Colonic mucosa (tissue), 4 donors: ENCODE data around the gene IRF1. TPM values are rescaled to one million over a fixed set of nuclear protein-coding genes. Genes with fewer than 3 reads are reported as not detected.
"Not testable (repeated sequence)": the region's sequence is repeated elsewhere in the genome, so short reads cannot be mapped to it uniquely, and the experiment has no call there.

ENCODE experiments used
- DNase-seq: peaks from one replicate; pipeline ENCODE4 v3.0.0-alpha.2; 2020
- H3K27ac ChIP-seq: fragments of 200-600 bp; one replicate; pipeline ENCODE4 v1.8.0; 2021
- H3K27me3 ChIP-seq: fragments of 200-600 bp; one replicate; pipeline ENCODE4 v1.8.0; 2021
- H3K36me3 ChIP-seq: fragments of 200-600 bp; one replicate; pipeline ENCODE4 v1.8.0; 2021
- H3K4me1 ChIP-seq: fragments of 200-600 bp; one replicate; pipeline ENCODE4 v1.8.0; 2021; ENCODE audit warnings: mild to moderate bottlenecking
- H3K4me3 ChIP-seq: fragments of 200-600 bp; one replicate; pipeline ENCODE4 v1.8.0; 2021
- H3K9ac ChIP-seq, 2 donors: one replicate each; pipeline ENCODE4 v1.7.0; 2013; ENCODE audit warnings: control low read depth in 2 of 2, low read depth in 2 of 2, low read length in 2 of 2
- H3K9me3 ChIP-seq: fragments of 200-600 bp; one replicate; pipeline ENCODE4 v1.8.0; 2021
- intact Hi-C: fragments of 100-400 bp; cut with DNase I; formaldehyde crosslinking; loops from one replicate; pipeline ENCODE4 v1.14.1; 2022
- total RNA-seq, 2 donors: library from RNA; stranded (reverse); fragmentation: NEBNext Ultra II Directional in 1 of 2; extraction: Animal tissue kit (Norgen Biotek cat#: 25700) in 1 of 2; gene quantifications; one replicate each; pipeline ENCODE4 v1.2.1, GENCODE V29; 2021
- TF ChIP-seq, protein P1 (sequence below): fragments of 200-600 bp; IDR thresholded peaks from one replicate; pipeline ENCODE4 v1.8.0; 2022; ENCODE audit warnings: antibody characterized with exemption, mild to moderate bottlenecking
- donor health status: healthy.
- donor health status: DM: no; HTN: no; CAD: no.
- donor health status: DM: no; HTN: no; CAD: no.

IRF1 gene
- total RNA-seq, 2 donors from 2014 or later, result 59.7 to 87.8 TPM

DNA sequence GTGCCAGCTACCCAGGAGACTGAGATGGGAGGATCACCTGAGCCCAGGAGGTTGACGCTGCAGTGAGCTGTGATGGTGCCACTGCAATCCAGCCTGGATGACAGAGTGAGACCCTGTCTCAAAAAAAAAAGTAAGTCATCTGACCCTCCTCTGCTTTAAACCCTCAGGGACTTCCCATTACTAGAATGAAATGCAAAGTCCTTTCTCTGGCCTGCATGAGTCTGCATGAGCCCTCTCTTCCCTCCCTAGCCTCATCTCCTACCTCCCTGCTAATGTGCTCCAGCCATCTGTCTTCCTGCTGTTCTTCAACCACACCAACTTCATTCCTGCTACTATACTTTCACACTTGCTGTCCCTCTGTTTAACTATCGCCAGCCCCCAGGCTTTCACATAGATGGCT lies 37.4 kb upstream of the IRF1 start:
- DNase-seq, result no peak
- H3K9ac ChIP-seq, result no peak overlapping the region
- no peaks in the 10 kb centered on the region for H3K27me3 ChIP-seq
- H3K4me1 ChIP-seq, result no peaks in the 10 kb centered on the region
- H3K9me3 ChIP-seq, result no peaks in the 10 kb centered on the region
- TF ChIP-seq, protein P1, sequence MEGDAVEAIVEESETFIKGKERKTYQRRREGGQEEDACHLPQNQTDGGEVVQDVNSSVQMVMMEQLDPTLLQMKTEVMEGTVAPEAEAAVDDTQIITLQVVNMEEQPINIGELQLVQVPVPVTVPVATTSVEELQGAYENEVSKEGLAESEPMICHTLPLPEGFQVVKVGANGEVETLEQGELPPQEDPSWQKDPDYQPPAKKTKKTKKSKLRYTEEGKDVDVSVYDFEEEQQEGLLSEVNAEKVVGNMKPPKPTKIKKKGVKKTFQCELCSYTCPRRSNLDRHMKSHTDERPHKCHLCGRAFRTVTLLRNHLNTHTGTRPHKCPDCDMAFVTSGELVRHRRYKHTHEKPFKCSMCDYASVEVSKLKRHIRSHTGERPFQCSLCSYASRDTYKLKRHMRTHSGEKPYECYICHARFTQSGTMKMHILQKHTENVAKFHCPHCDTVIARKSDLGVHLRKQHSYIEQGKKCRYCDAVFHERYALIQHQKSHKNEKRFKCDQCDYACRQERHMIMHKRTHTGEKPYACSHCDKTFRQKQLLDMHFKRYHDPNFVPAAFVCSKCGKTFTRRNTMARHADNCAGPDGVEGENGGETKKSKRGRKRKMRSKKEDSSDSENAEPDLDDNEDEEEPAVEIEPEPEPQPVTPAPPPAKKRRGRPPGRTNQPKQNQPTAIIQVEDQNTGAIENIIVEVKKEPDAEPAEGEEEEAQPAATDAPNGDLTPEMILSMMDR, result no peak
- intact Hi-C loops, result loop anchor here (10.0 kb wide), 1 partner anchor 297 kb away; no protein-coding TSS in a partner anchor
- H3K36me3 ChIP-seq, result no peaks in the 10 kb centered on the region
- H3K4me3 ChIP-seq, result no peak overlapping the region
- H3K27ac ChIP-seq, result no peak overlapping the region

DNA sequence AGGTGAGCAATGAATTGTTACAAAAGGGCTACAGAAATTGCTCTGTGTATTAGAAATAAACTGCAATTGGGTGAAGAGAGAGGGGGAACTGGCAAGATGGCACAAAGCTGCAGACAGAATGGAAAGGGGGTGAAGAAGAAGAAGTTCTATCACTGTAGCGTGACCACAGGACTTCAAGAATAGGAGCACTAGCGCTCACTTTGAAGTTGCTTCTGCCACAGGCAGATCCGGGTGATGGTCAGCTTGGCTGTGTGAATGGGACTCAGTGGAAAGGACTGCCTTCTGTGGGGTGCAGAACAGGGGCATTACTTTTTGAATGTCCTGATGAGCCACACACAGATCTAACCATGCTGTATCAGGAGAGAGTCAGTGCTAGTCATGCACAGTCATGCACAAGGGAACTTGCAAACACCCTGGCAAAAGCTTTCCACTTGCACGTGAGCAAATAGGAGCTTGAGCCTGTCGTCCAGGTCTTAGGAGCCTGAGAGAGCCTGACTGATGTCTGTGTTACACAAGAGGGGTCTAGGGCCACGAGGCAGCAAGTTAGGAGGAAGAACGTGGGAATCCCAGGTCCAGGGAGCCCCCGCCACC lies 36.5 kb upstream of the IRF1 start:
- intact Hi-C loops, result loop anchor here (10.0 kb wide), 1 partner anchor 298 kb away; no protein-coding TSS in a partner anchor
- H3K36me3 ChIP-seq, result no peaks in the 10 kb centered on the region
- no peaks in the 10 kb centered on the region for H3K9me3 ChIP-seq
- H3K27me3 ChIP-seq, result no peaks in the 10 kb centered on the region
- no peaks in the 10 kb centered on the region for H3K4me1 ChIP-seq
- H3K27ac ChIP-seq, result no peak overlapping the region
- no peak for DNase-seq
- peak overlapping the region in 1 of 2 donors; percentile 51 for H3K9ac ChIP-seq
- no peak overlapping the region for H3K4me3 ChIP-seq
- TF ChIP-seq, protein P1, result no peak

GRCh38 chr5:132526290-132526973 lies 35.9 kb upstream of the IRF1 start:
- DNase-seq, result peak; percentile 43
- H3K9me3 ChIP-seq, result no peaks in the 10 kb centered on the region
- intact Hi-C loops, result loop anchor here (10.0 kb wide), 1 partner anchor 298 kb away; no protein-coding TSS in a partner anchor
- H3K4me3 ChIP-seq, result no peak overlapping the region
- H3K27me3 ChIP-seq, result no peaks in the 10 kb centered on the region
- H3K27ac ChIP-seq, result no peak overlapping the region
- TF ChIP-seq, protein P1, result peak; percentile 82
- peak overlapping the region in 1 of 2 donors; percentile 51 for H3K9ac ChIP-seq
- H3K36me3 ChIP-seq, result no peaks in the 10 kb centered on the region
- H3K4me1 ChIP-seq, result no peaks in the 10 kb centered on the region

DNA sequence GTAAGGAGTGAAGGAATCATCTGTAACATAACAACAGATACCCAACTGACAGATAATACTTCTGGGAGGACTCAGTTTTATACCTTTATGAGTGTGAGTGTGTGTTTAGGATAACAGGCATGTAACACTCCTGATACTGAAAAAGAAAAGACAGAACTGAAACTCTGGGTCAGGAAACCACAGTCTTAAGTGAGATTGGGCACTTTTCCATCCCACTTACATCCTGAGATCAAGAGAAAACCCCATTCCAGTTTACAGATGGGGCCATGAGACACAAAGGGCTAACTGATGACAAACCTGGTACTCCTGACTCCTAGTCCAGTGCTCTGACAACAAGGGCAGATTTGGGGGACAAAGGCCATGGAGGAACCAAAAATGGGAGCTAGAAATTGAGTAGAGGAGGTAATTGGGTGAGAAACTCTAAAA lies 34.7 kb upstream of the IRF1 start:
- H3K36me3 ChIP-seq, result no peaks in the 10 kb centered on the region
- H3K9ac ChIP-seq, result no peak overlapping the region
- H3K4me3 ChIP-seq, result no peak overlapping the region
- intact Hi-C loops, result loop anchor here (10.0 kb wide), 1 partner anchor 299 kb away; no protein-coding TSS in a partner anchor
- H3K9me3 ChIP-seq, result no peaks in the 10 kb centered on the region
- no peak overlapping the region for H3K27ac ChIP-seq
- no peaks in the 10 kb centered on the region for H3K27me3 ChIP-seq
- no peak for DNase-seq
- TF ChIP-seq, protein P1, result no peak
- H3K4me1 ChIP-seq, result no peaks in the 10 kb centered on the region

GRCh38 chr5:132524877-132525276 lies 34.3 kb upstream of the IRF1 start:
- not testable (repeated sequence) for H3K27ac ChIP-seq, H3K9ac ChIP-seq, H3K36me3 ChIP-seq, H3K9me3 ChIP-seq, H3K4me3 ChIP-seq, H3K4me1 ChIP-seq, H3K27me3 ChIP-seq, DNase-seq
- intact Hi-C loops, result loop anchor here (10.0 kb wide), 1 partner anchor 300 kb away; no protein-coding TSS in a partner anchor

GRCh38 chr5:132522067-132522466 lies 31.5 kb upstream of the IRF1 start:
- H3K9ac ChIP-seq, H3K4me1 ChIP-seq, H3K27me3 ChIP-seq, DNase-seq, H3K36me3 ChIP-seq, H3K9me3 ChIP-seq, H3K4me3 ChIP-seq, H3K27ac ChIP-seq: not testable (repeated sequence)
- intact Hi-C loops, result loop anchor here (10.0 kb wide), 1 partner anchor 303 kb away; no protein-coding TSS in a partner anchor

DNA sequence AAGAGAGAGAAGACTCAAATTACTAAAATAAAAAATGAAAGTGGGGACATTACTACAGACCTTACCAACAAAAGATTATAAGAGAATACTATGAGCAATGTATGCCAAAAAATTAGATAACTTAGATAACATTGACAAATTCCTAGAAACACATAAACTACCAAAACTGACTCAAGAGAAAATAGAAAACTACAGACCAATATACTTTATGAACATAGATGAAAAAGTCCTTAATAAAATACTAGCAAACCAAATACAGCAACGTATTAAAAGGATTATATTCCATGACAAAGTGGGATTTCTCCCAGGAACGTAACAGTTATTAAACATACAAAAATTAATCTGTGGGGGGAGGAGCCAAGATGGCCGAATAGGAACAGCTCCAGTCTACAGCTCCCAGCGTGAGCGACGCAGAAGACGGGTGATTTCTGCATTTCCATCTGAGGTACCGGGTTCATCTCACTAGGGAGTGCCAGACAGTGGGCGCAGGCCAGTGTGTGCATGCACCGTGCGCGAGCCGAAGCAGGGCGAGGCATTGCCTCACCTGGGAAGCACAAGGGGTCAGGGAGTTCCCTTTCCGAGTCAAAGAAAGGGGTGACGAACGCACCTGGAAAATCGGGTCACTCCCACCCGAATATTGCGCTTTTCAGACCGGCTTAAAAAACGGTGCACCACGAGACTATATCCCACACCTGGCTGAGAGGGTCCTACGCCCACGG lies 23.2 kb upstream of the IRF1 start:
- H3K9ac ChIP-seq, intact Hi-C loops, H3K27me3 ChIP-seq, H3K4me1 ChIP-seq, DNase-seq, H3K9me3 ChIP-seq, H3K27ac ChIP-seq, H3K36me3 ChIP-seq, H3K4me3 ChIP-seq: not testable (repeated sequence)
